ENCODE measurements around the gene SLC4A7. TPM values are rescaled to one million over a fixed set of nuclear protein-coding genes. Genes with fewer than 3 reads are reported as not detected.

The SLC4A7 gene
- total RNA-seq: 245 and 271 TPM in 2 replicates

GRCh38 chr3:27484015-27484844 lies at the start of gene SLC4A7:
SLC4A7 (minus strand) TSS chr3:27484384; CDS start chr3:27484126, 258 bp downstream.

GRCh38 chr3:27368831-27369607 lies 115.2 kb downstream of the SLC4A7 start, which contains the start of gene NEK10:
NEK10 (minus strand) TSS chr3:27369383; CDS start chr3:27352882, 16,501 bp downstream.

Other genes with a start within 250 kb of the SLC4A7 start
- 15.9 and 27.6 TPM in 2 replicates for gene NEK10, start 115.0 kb downstream of the SLC4A7 start, total RNA-seq
- not detected in 2 replicates for gene EOMES, start 237.9 kb upstream of the SLC4A7 start, total RNA-seq